Measurements from ENCODE around the gene DISP2. TPM values are rescaled to one million over a fixed set of nuclear protein-coding genes. Genes with fewer than 3 reads are reported as not detected.

The DISP2 gene
- total and polyA plus RNA-seq, 2 experiments from 2014 or later = 0.05 to 0.15 TPM

GRCh38 chr15:40381818-40382529 lies 24.0 kb downstream of the DISP2 start:
- no peaks in the 10 kb centered on the region for H3K27me3 ChIP-seq
- no peak overlapping the region for H3K27ac ChIP-seq
- no peak overlapping the region for H3K4me3 ChIP-seq
- TF ChIP-seq, protein P1, sequence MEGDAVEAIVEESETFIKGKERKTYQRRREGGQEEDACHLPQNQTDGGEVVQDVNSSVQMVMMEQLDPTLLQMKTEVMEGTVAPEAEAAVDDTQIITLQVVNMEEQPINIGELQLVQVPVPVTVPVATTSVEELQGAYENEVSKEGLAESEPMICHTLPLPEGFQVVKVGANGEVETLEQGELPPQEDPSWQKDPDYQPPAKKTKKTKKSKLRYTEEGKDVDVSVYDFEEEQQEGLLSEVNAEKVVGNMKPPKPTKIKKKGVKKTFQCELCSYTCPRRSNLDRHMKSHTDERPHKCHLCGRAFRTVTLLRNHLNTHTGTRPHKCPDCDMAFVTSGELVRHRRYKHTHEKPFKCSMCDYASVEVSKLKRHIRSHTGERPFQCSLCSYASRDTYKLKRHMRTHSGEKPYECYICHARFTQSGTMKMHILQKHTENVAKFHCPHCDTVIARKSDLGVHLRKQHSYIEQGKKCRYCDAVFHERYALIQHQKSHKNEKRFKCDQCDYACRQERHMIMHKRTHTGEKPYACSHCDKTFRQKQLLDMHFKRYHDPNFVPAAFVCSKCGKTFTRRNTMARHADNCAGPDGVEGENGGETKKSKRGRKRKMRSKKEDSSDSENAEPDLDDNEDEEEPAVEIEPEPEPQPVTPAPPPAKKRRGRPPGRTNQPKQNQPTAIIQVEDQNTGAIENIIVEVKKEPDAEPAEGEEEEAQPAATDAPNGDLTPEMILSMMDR (IDR thresholded peaks at IDR 0.05; ENCODE audit: low read depth, low read length) = no peak
- DNase-seq (ENCODE audit: low read depth in 1 of 2, low spot score in 1 of 2) = no peak
- H3K9me3 ChIP-seq (ENCODE audit: low read depth) = no peaks in the 10 kb centered on the region
- no peaks in the 10 kb centered on the region for H3K4me1 ChIP-seq (ENCODE audit: low read depth)
- peaks cover 9% of the 10 kb centered on the region for H3K36me3 ChIP-seq

DNA sequence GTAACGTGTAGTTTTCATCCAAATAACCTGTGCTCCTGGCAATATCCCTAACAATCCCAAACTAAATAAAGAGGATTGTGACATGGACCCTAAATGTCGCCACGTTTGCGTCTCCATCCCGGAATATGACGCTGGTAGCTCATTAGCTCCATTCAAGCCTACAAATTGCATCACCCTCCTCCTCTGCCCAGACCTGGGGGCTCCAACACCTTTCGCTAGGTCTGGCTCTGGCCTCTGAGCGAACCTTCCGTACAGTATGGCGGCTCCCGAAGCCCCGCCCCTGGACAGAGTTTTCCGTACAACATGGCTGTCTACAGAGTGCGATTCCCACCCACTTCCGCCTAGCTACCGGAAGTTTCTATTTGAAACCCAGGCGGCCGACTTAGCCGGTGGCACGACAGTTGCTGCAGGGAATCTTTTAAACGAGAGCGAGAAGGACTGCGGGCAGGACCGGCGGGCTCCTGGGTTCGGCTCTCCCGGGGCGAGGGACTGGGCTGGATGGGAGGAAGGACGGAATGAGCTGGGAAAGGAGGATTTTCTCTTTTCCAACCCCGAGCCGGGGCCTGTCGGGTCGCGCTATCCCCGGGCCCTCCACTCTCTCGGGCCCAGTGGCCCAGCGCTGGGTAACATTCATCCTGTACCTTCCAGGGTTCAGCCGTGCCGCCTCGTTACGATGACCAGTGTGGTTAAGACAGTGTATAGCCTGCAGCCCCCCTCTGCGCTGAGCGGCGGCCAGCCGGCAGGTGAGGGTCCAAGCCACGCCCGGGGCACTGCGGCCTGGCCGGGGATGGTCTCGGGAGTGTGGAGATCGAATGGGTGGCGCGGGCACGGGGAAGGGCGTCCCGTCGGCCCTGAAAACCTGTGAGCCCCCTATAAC lies 24.8 kb downstream of the DISP2 start, which contains the start of gene KNSTRN:
KNSTRN (plus strand) TSS at position 142 of the 877 bp plus-strand sequence; CDS start at position 257, 115 bp downstream.
- H3K27me3 ChIP-seq = no peaks in the 10 kb centered on the region
- H3K4me1 ChIP-seq (ENCODE audit: low read depth) = no peaks in the 10 kb centered on the region
- TF ChIP-seq, protein P1 (IDR thresholded peaks at IDR 0.05; ENCODE audit: low read depth, low read length) = no peak
- no peaks in the 10 kb centered on the region for H3K9me3 ChIP-seq (ENCODE audit: low read depth)
- peak within 1 kb of the TSS; percentile 59 for H3K27ac ChIP-seq
- peak within 1 kb of the TSS; percentile 53 for H3K4me3 ChIP-seq
- DNase-seq (ENCODE audit: low read depth in 1 of 2, low spot score in 1 of 2) = peak; percentile 95 to 96
- H3K36me3 ChIP-seq = peaks cover 14% of the 10 kb centered on the region

- H3K27me3 ChIP-seq = no peaks in the 10 kb centered on the region
- H3K27ac ChIP-seq = no peak overlapping the region
- H3K4me3 ChIP-seq = no peak overlapping the region
- no peaks in the 10 kb centered on the region for H3K9me3 ChIP-seq (ENCODE audit: low read depth)
- H3K4me1 ChIP-seq (ENCODE audit: low read depth) = no peaks in the 10 kb centered on the region
- no peak for DNase-seq (ENCODE audit: low read depth in 1 of 2, low spot score in 1 of 2)
- H3K36me3 ChIP-seq = peaks cover 33% of the 10 kb centered on the region
- TF ChIP-seq, protein P1 (IDR thresholded peaks at IDR 0.05; ENCODE audit: low read depth, low read length) = no peak
Measured at GRCh38 chr15:40386480-40386879, 28.5 kb downstream of the DISP2 start.

DNA sequence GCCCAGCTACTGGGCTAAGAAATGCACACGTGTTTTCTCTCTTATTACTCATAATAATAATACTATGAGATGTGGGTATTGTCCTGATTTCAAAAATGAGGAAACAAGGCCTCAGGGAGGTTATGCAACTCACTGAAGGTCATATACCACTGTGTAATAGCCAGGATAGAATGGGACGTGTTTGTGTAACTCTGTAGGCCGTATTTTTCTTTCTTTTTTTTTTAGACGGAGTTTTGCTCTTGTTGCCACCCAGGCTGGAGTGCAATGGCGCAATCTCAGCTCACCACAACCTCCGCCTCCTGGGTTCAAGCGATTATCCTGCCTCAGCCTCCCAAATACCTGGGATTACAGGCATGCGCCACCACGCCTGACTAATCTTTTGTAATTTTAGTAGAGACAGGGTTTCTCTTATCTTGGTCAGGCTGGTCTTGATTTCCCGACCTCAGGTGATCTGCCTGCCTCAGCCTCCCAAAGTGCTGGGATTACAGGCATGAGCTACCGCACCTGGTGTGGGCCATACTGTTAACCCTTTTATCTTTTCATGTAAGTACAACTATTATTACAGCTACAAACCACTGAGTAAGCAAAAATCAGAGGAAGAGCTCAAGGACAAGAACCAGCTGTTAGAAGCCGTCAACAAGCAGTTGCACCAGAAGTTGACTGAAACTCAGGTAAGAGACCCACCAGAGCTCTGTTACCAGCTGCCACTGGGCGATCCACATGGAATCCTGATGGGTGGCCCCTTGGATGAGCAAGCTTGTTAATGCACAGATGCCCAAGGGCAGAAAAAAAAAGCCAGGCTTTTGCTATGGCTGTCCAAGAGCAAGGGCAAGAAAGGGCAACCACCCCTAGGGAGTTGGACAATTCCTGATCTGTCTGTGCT lies 31.2 kb downstream of the DISP2 start:
- H3K4me1 ChIP-seq (ENCODE audit: low read depth) = no peaks in the 10 kb centered on the region
- DNase-seq (ENCODE audit: low read depth in 1 of 2, low spot score in 1 of 2) = peak in 1 of 2 donors; percentile 74
- no peak overlapping the region for H3K27ac ChIP-seq
- H3K36me3 ChIP-seq = peaks cover 49% of the 10 kb centered on the region
- TF ChIP-seq, protein P1 (IDR thresholded peaks at IDR 0.05; ENCODE audit: low read depth, low read length) = no peak
- H3K4me3 ChIP-seq = no peak overlapping the region
- no peaks in the 10 kb centered on the region for H3K27me3 ChIP-seq
- no peaks in the 10 kb centered on the region for H3K9me3 ChIP-seq (ENCODE audit: low read depth)
